Measurements from ENCODE around the gene EIF2B4. TPM values are rescaled to one million over a fixed set of nuclear protein-coding genes. Genes with fewer than 3 reads are reported as not detected.

Gene EIF2B4
- total and polyA plus RNA-seq, 2 donors (not counting 1 experiment from before 2014, with no cell fraction given), result 28.6 to 29.8 TPM

DNA sequence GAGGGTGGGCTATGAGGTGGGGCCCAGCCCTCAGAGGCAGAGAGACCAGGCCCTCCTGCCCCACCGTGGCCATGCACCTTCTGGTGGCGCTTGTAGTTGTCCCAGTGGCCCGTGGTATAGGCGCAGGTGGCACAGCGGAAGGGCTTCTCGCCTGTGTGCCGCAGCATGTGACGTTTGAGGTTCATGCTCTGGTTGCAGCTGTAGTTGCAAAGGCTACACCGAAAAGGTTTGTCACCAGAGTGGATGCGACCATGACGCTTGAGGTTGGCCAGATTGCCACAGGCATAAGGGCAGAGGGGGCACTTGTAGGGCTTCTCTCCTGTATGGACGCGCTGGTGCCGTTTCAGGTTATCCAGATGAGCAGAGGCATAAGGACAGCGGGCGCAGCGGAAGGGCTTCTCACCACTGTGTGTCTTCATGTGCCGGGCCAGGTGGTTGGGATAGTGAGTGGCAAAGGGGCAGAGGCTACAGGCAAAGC lies 7.5 kb upstream of the EIF2B4 start:
- H3K4me2 ChIP-seq (ENCODE audit: extremely low read depth, insufficient read depth, low read length), result no peak overlapping the region
- H3K9me3 ChIP-seq (ENCODE audit: control insufficient read depth, insufficient read depth, low read depth, low read length), result no peaks in the 10 kb centered on the region
- no peak overlapping the region for H3K27ac ChIP-seq (ENCODE audit: insufficient read depth, low read length)
- H3K4me3 ChIP-seq (replicated peaks in 1 of 4; ENCODE audit: control extremely low read depth in 1 of 4, insufficient read depth in 1 of 4, low read depth in 3 of 4, low read length in 4 of 4), result no peak overlapping the region
- TF ChIP-seq, protein P1, sequence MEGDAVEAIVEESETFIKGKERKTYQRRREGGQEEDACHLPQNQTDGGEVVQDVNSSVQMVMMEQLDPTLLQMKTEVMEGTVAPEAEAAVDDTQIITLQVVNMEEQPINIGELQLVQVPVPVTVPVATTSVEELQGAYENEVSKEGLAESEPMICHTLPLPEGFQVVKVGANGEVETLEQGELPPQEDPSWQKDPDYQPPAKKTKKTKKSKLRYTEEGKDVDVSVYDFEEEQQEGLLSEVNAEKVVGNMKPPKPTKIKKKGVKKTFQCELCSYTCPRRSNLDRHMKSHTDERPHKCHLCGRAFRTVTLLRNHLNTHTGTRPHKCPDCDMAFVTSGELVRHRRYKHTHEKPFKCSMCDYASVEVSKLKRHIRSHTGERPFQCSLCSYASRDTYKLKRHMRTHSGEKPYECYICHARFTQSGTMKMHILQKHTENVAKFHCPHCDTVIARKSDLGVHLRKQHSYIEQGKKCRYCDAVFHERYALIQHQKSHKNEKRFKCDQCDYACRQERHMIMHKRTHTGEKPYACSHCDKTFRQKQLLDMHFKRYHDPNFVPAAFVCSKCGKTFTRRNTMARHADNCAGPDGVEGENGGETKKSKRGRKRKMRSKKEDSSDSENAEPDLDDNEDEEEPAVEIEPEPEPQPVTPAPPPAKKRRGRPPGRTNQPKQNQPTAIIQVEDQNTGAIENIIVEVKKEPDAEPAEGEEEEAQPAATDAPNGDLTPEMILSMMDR (conservative IDR thresholded peaks at IDR 0.05 in 1 of 2, IDR thresholded peaks at IDR 0.05 in 1 of 2; ENCODE audit: low read depth in 1 of 2, low read length in 2 of 2), result no peak
- no peak for TF ChIP-seq EZH2 (IDR thresholded peaks at IDR 0.05; ENCODE audit: low read length, missing control alignments)
- no peak overlapping the region for H2AFZ ChIP-seq (ENCODE audit: low read length)
- H3K9ac ChIP-seq (ENCODE audit: insufficient read depth, low read length), result no peak overlapping the region
- H4K20me1 ChIP-seq (ENCODE audit: control insufficient read depth, extremely low read depth, insufficient read depth, low read length), result no peaks in the 10 kb centered on the region
- H3K27me3 ChIP-seq (ENCODE audit: control insufficient read depth, insufficient read depth, low read length), result no peaks in the 10 kb centered on the region
- H3K36me3 ChIP-seq (ENCODE audit: control insufficient read depth, insufficient read depth, low read length), result peaks cover 46% of the 10 kb centered on the region
- peaks cover 3% of the 10 kb centered on the region for H3K4me1 ChIP-seq (ENCODE audit: control insufficient read depth, extremely low read depth, insufficient read depth, low read length)
- no peak for DNase-seq (ENCODE audit: low read depth in 2 of 2)
- H3K79me2 ChIP-seq (ENCODE audit: control insufficient read depth, insufficient read depth, low read length), result peaks cover 33% of the 10 kb centered on the region

DNA sequence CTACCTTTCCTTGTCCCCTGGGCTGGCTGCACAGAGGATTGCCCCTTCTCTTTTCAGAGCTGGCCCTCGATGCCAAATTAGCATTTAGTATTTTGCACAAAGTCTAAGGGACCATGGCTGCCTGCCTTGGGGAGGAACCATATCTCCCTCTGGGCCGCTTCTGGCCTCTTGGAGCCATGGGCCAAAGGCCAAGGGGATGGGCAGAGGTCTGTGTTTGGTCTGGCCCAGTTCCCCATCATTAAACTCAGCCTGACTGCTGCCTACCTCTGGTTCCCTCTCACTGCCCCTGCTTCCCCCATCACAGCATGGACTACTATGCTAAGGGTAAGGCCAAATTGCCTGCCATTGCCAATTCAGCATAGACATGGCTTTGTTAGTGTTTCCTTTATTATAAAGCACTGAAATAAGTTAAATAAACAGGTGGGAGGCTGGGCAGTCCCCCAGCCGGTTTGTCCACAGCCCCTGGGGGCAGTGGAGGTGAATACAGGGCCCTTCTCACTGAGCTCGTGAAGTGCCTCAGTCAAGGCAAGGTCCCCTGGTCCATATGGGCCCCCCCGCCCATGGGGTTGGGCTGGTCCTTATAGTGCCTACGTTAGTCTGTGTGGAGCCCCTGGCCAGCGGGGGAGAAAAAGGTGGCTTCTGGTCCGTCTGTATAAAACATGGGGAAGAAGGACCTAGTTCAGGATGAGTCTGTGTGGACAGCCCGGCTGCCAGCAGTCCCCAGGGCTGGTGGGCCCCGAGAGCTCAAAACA lies 6.9 kb upstream of the EIF2B4 start:
- H3K36me3 ChIP-seq (ENCODE audit: control insufficient read depth, insufficient read depth, low read length), result peaks cover 46% of the 10 kb centered on the region
- H3K27me3 ChIP-seq (ENCODE audit: control insufficient read depth, insufficient read depth, low read length), result no peaks in the 10 kb centered on the region
- no peak overlapping the region for H3K27ac ChIP-seq (ENCODE audit: insufficient read depth, low read length)
- H3K4me3 ChIP-seq (replicated peaks in 1 of 4; ENCODE audit: control extremely low read depth in 1 of 4, insufficient read depth in 1 of 4, low read depth in 3 of 4, low read length in 4 of 4), result no peak overlapping the region
- DNase-seq (ENCODE audit: low read depth in 2 of 2), result no peak
- no peak overlapping the region for H2AFZ ChIP-seq (ENCODE audit: low read length)
- peaks cover 8% of the 10 kb centered on the region for H3K4me1 ChIP-seq (ENCODE audit: control insufficient read depth, extremely low read depth, insufficient read depth, low read length)
- TF ChIP-seq EZH2 (IDR thresholded peaks at IDR 0.05; ENCODE audit: low read length, missing control alignments), result no peak
- TF ChIP-seq, protein P1 (conservative IDR thresholded peaks at IDR 0.05 in 1 of 2, IDR thresholded peaks at IDR 0.05 in 1 of 2; ENCODE audit: low read depth in 1 of 2, low read length in 2 of 2), result no peak
- H3K9me3 ChIP-seq (ENCODE audit: control insufficient read depth, insufficient read depth, low read depth, low read length), result no peaks in the 10 kb centered on the region
- peaks cover 39% of the 10 kb centered on the region for H3K79me2 ChIP-seq (ENCODE audit: control insufficient read depth, insufficient read depth, low read length)
- no peak overlapping the region for H3K9ac ChIP-seq (ENCODE audit: insufficient read depth, low read length)
- H4K20me1 ChIP-seq (ENCODE audit: control insufficient read depth, extremely low read depth, insufficient read depth, low read length), result no peaks in the 10 kb centered on the region
- no peak overlapping the region for H3K4me2 ChIP-seq (ENCODE audit: extremely low read depth, insufficient read depth, low read length)

DNA sequence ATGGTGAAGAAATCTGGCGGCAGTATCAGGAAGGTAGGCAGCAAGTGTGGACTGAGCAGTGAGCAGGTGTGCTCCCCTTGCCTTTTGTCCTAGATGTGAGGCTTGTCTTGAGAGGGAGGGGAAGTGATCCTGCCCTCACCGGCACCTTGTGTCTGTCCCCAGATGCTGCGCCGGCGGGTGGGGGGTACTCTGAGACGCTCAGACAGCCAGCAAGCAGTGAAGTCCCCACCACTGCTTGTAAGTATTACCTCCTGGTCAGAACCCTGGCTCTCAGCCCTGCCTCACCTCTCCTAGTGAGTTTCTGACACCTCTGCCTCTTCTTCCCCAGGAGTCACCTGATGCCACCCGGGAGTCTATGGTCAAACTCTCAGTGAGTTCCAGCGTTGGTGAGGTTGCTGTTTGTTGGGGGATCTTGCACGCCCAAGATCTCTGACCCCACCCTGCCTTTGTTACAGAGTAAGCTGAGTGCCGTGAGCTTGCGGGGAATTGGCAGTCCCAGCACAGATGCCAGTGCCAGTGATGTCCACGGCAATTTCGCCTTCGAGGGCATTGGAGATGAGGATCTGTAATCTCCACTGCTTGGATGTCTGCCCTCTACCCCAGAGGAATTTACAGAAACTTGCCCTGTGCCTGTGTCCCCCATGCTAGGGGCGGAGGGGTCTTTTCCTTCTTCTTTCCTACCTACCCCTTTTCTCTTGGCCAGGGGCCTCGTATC lies 6.2 kb upstream of the EIF2B4 start:
- TF ChIP-seq, protein P1 (conservative IDR thresholded peaks at IDR 0.05 in 1 of 2, IDR thresholded peaks at IDR 0.05 in 1 of 2; ENCODE audit: low read depth in 1 of 2, low read length in 2 of 2), result no peak
- TF ChIP-seq EZH2 (IDR thresholded peaks at IDR 0.05; ENCODE audit: low read length, missing control alignments), result no peak
- peaks cover 38% of the 10 kb centered on the region for H3K36me3 ChIP-seq (ENCODE audit: control insufficient read depth, insufficient read depth, low read length)
- no peak overlapping the region for H3K4me2 ChIP-seq (ENCODE audit: extremely low read depth, insufficient read depth, low read length)
- H3K79me2 ChIP-seq (ENCODE audit: control insufficient read depth, insufficient read depth, low read length), result peaks cover 45% of the 10 kb centered on the region
- no peak overlapping the region for H3K9ac ChIP-seq (ENCODE audit: insufficient read depth, low read length)
- no peak overlapping the region for H3K27ac ChIP-seq (ENCODE audit: insufficient read depth, low read length)
- H3K4me1 ChIP-seq (ENCODE audit: control insufficient read depth, extremely low read depth, insufficient read depth, low read length), result peaks cover 8% of the 10 kb centered on the region
- no peaks in the 10 kb centered on the region for H3K27me3 ChIP-seq (ENCODE audit: control insufficient read depth, insufficient read depth, low read length)
- H4K20me1 ChIP-seq (ENCODE audit: control insufficient read depth, extremely low read depth, insufficient read depth, low read length), result no peaks in the 10 kb centered on the region
- H3K9me3 ChIP-seq (ENCODE audit: control insufficient read depth, insufficient read depth, low read depth, low read length), result no peaks in the 10 kb centered on the region
- H2AFZ ChIP-seq (ENCODE audit: low read length), result no peak overlapping the region
- no peak overlapping the region for H3K4me3 ChIP-seq (replicated peaks in 1 of 4; ENCODE audit: control extremely low read depth in 1 of 4, insufficient read depth in 1 of 4, low read depth in 3 of 4, low read length in 4 of 4)
- no peak for DNase-seq (ENCODE audit: low read depth in 2 of 2)

All from fibroblast of lung (primary cell).